Epithelial cell of esophagus (primary cell): ENCODE measurements around the gene SVBP.
"Not testable (repeated sequence)": the region's sequence is repeated elsewhere in the genome, so short reads cannot be mapped to it uniquely, and the experiment has no call there.

Source experiments
- DNase-seq: peaks from one replicate; pipeline ENCODE4 v3.0.0; 2010; ENCODE audit warnings: low read depth
- H3K4me3 ChIP-seq: 2 replicates; pipeline ENCODE4 v1.5.1; 2011; ENCODE audit warnings: mild to moderate bottlenecking, low read length, control low read depth
- CTCF ChIP-seq: IDR thresholded peaks from 2 replicates; pipeline ENCODE4 v1.5.1; 2011; ENCODE audit warnings: low read depth, mild to moderate bottlenecking, low read length, control low read depth, inconsistent platforms; ENCODE audit not compliant: insufficient read depth; ENCODE audit errors: missing control alignments

Gene SVBP

GRCh38 chr1:42817440-42817767 lies 207 bp upstream of the SVBP start:
- no peak for TF ChIP-seq CTCF
- H3K4me3 ChIP-seq, result peak overlapping the region; percentile 32
- DNase-seq, result no peak

GRCh38 chr1:42815941-42816584 lies 1.1 kb downstream of the SVBP start:
- TF ChIP-seq CTCF, result no peak
- H3K4me3 ChIP-seq, result peak overlapping the region; percentile 71
- DNase-seq, result peak; percentile 5

- H3K4me3 ChIP-seq, DNase-seq: not testable (repeated sequence)
Observed at GRCh38 chr1:42814815-42815214, 2.4 kb downstream of the SVBP start.

- no peak for TF ChIP-seq CTCF
- DNase-seq, result no peak
- no peak overlapping the region for H3K4me3 ChIP-seq
Observed at GRCh38 chr1:42807056-42807668, 10.0 kb downstream of the SVBP start.

- no peak overlapping the region for H3K4me3 ChIP-seq
- no peak for TF ChIP-seq CTCF
- DNase-seq, result no peak
Observed at GRCh38 chr1:42806593-42806992, 10.6 kb downstream of the SVBP start.

GRCh38 chr1:42806171-42806570 lies 11.0 kb downstream of the SVBP start:
- no peak for DNase-seq
- no peak for TF ChIP-seq CTCF
- H3K4me3 ChIP-seq, result no peak overlapping the region

- H3K4me3 ChIP-seq, result no peak overlapping the region
- peak; percentile 32 for DNase-seq
- TF ChIP-seq CTCF, result no peak
Observed at GRCh38 chr1:42801832-42802473, 15.2 kb downstream of the SVBP start.
